ENCODE data around the gene ADPRHL1. TPM values are rescaled to one million over a fixed set of nuclear protein-coding genes. Genes with fewer than 3 reads are reported as not detected.

Gene ADPRHL1
- polyA plus RNA-seq, 1 donor (not counting 4 experiments of a cell fraction or from before 2014, with no cell fraction given): 1.2 TPM

DNA sequence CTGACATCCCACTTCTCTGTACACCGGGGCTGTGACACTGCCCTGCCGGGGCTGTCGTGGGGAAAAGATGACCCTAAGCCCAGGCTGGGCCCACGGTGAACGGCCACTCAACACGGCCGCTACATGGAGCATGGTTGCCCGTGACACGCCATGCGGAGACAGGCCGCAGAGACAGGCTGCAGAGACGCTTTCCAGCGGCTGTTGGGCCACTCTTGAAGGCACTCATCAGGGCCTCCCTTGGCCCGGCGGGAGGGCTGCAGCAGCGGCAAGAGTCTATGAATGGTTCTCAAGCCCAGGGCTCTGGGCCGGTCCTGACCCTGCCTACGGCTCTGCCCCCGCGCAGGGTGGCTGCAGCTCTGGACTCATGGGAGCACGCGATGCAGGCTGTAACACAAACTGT, 22.1 kb downstream of the ADPRHL1 start:
- FAIRE-seq (no peak), DNase-seq (ENCODE audit: low read depth, low spot score) (no peak)
- Histone ChIP-seq H3K9me1 (ENCODE audit: control insufficient read depth, extremely low read depth, insufficient read depth, low read length) (no peaks in the 10 kb centered on the region), H3K27me3 (ENCODE audit: control insufficient read depth, extremely low read depth, insufficient read depth, low read length) (no peaks in the 10 kb centered on the region), H3K4me3 (ENCODE audit: control insufficient read depth in 2 of 3, extremely low read depth in 1 of 3, insufficient read depth in 2 of 3, low read depth in 1 of 3, low read length in 3 of 3) (no peak overlapping the region), H4K20me1 (ENCODE audit: control insufficient read depth, extremely low read depth, insufficient read depth, low read length) (no peaks in the 10 kb centered on the region), H3K4me1 (ENCODE audit: control insufficient read depth, extremely low read depth, insufficient read depth, low read length) (no peaks in the 10 kb centered on the region), H3K4me2 (ENCODE audit: control insufficient read depth, extremely low read depth, insufficient read depth, low read depth, low read length) (no peak overlapping the region), H3K9ac (ENCODE audit: control insufficient read depth, extremely low read depth, insufficient read depth, low read length) (no peak overlapping the region), H2AFZ (ENCODE audit: control insufficient read depth, low read length) (no peak overlapping the region), H3K79me2 (ENCODE audit: control insufficient read depth, insufficient read depth, low read length) (no peaks in the 10 kb centered on the region), H3K27ac (ENCODE audit: control insufficient read depth, insufficient read depth, low read length) (no peak overlapping the region), H3K9me3 (ENCODE audit: control insufficient read depth, low read depth, low read length) (no peaks in the 10 kb centered on the region), H3K36me3 (ENCODE audit: control insufficient read depth in 2 of 2, extremely low read depth in 1 of 2, insufficient read depth in 2 of 2, low read length in 2 of 2) (no peaks in the 10 kb centered on the region)
- TF ChIP-seq EZH2 (IDR thresholded peaks at IDR 0.05; ENCODE audit: low read length): no peak
- no peak for TF ChIP-seq CTCF (optimal IDR thresholded peaks at IDR 0.05 in 1 of 3, IDR thresholded peaks at IDR 0.05 in 1 of 3, conservative IDR thresholded peaks at IDR 0.05 in 1 of 3; ENCODE audit: extremely low read depth in 1 of 3, insufficient read depth in 2 of 3, low read length in 3 of 3)
- dilution Hi-C loops (cut with MboI; ENCODE audit: extremely low pct_ligation_motif_present, low sequenced_read_pairs): no loop called here

DNA sequence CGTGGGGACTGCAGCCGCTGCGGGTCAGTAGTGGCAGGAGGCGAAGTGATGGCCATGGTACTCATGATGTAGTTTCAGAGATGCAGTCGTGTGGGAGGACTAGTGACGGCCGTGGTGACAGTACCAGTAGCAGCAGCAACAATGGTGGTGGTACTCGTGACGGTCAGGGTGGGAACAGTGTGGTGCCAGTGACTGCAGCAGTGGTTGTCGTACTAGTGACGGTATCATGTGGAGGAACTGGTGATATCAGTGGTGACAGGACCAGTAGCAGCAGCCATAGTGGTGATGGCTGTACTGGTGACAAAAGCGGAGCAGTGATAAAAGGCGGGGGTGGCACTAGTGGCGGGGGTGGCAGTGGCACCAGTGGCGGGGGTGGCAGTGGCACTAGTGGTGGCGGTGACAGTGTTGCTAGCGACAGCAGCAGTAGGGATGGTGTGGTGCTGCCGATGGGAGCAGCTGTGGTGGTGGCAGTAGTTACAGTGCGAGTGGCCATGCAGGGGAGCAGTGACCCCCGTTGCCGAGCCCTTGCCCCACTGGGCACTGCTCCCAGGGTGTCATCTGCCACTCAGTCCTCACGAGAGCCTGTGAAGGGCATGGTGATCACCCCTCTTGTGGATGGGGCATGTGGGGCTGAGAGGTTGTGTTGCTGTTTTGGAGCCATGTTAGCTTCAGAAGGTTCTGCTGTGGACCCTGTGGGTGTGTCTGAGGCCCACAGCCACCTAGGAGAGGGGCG, 22.7 kb downstream of the ADPRHL1 start:
- Histone ChIP-seq H3K27ac (ENCODE audit: control insufficient read depth, insufficient read depth, low read length) (no peak overlapping the region), H3K4me3 (ENCODE audit: control insufficient read depth in 2 of 3, extremely low read depth in 1 of 3, insufficient read depth in 2 of 3, low read depth in 1 of 3, low read length in 3 of 3) (no peak overlapping the region), H2AFZ (ENCODE audit: control insufficient read depth, low read length) (no peak overlapping the region), H3K9ac (ENCODE audit: control insufficient read depth, extremely low read depth, insufficient read depth, low read length) (no peak overlapping the region), H3K9me3 (ENCODE audit: control insufficient read depth, low read depth, low read length) (no peaks in the 10 kb centered on the region), H3K4me2 (ENCODE audit: control insufficient read depth, extremely low read depth, insufficient read depth, low read depth, low read length) (no peak overlapping the region), H3K79me2 (ENCODE audit: control insufficient read depth, insufficient read depth, low read length) (no peaks in the 10 kb centered on the region), H3K4me1 (ENCODE audit: control insufficient read depth, extremely low read depth, insufficient read depth, low read length) (no peaks in the 10 kb centered on the region), H4K20me1 (ENCODE audit: control insufficient read depth, extremely low read depth, insufficient read depth, low read length) (no peaks in the 10 kb centered on the region), H3K9me1 (ENCODE audit: control insufficient read depth, extremely low read depth, insufficient read depth, low read length) (no peaks in the 10 kb centered on the region), H3K36me3 (ENCODE audit: control insufficient read depth in 2 of 2, extremely low read depth in 1 of 2, insufficient read depth in 2 of 2, low read length in 2 of 2) (no peaks in the 10 kb centered on the region), H3K27me3 (ENCODE audit: control insufficient read depth, extremely low read depth, insufficient read depth, low read length) (no peaks in the 10 kb centered on the region)
- FAIRE-seq (no peak), DNase-seq (ENCODE audit: low read depth, low spot score) (no peak)
- dilution Hi-C loops (cut with MboI; ENCODE audit: extremely low pct_ligation_motif_present, low sequenced_read_pairs): no loop called here
- TF ChIP-seq EZH2 (IDR thresholded peaks at IDR 0.05; ENCODE audit: low read length) (no peak), CTCF (optimal IDR thresholded peaks at IDR 0.05 in 1 of 3, IDR thresholded peaks at IDR 0.05 in 1 of 3, conservative IDR thresholded peaks at IDR 0.05 in 1 of 3; ENCODE audit: extremely low read depth in 1 of 3, insufficient read depth in 2 of 3, low read length in 3 of 3) (no peak)

All from keratinocyte (primary cell).